Right lobe of liver (tissue), 5 donors: Measurements from ENCODE around the gene DYDC1. TPM values are rescaled to one million over a fixed set of nuclear protein-coding genes. Genes with fewer than 3 reads are reported as not detected.

ENCODE experiments used
- total RNA-seq, 6 experiments: library from RNA; depleted of rRNA in 2 of 6; stranded (reverse); fragments of >200 nt in 2 of 6; fragmentation: NEBNext Ultra II Directional in 3 of 6; extraction: Animal tissue kit (Norgen Biotek cat#: 25700) in 3 of 6; gene quantifications; one replicate each; pipeline versions ENCODE4 v1.1.0 to v1.2.4, GENCODE V29; 2016 to 2023
- donor health status: DM: no; HTN: no; CAD: no.
- donor health status: DM: no; HTN: no; CAD: no.
- donor health status: DM: no; HTN: yes; CAD: no.
- donor health status: DM: no; HTN: yes; CAD: no.

Gene DYDC1
- total RNA-seq, 6 experiments from 2014 or later, result not detected

Other genes with a start within 250 kb of the DYDC1 start
- 1 to 10 TPM in 4 of 6 experiments, under 1 TPM in 1, not detected in 1; 0.78 to 3.9 (median 2.2) TPM for gene PLAC9, start 224.0 kb downstream of the DYDC1 start, total RNA-seq
- 100 to 1,000 TPM in 1 of 6 experiments, 10 to 100 TPM in 5; 41.7 to 100 (median 55.6) TPM for gene ANXA11, start 151.2 kb downstream of the DYDC1 start, total RNA-seq
- 1,000 to 10,000 TPM in 2 of 6 experiments, 100 to 1,000 TPM in 4; 430 to 1,200 (median 741) TPM for gene MAT1A, start 67.1 kb downstream of the DYDC1 start, total RNA-seq
- gene DYDC2, start within 50 bp of the DYDC1 start, total RNA-seq, result 1 to 10 TPM in 2 of 6 experiments, under 1 TPM in 2, not detected in 2; 0.34 to 2.5 (median 0.84) TPM
- 10 to 100 TPM; 41.3 to 89.8 (median 80.5) TPM for gene PRXL2A, start 51.8 kb upstream of the DYDC1 start, total RNA-seq
- gene TSPAN14, start 97.6 kb upstream of the DYDC1 start, total RNA-seq, result 10 to 100 TPM; 22.1 to 39.0 (median 28.4) TPM
- not detected for gene SH2D4B, start 181.1 kb upstream of the DYDC1 start, total RNA-seq